ENCODE results near the gene PHYHD1. TPM values are rescaled to one million over a fixed set of nuclear protein-coding genes. Genes with fewer than 3 reads are reported as not detected.

Gene PHYHD1
- total RNA-seq, 1 donor from 2014 or later: 46.5 TPM

DNA sequence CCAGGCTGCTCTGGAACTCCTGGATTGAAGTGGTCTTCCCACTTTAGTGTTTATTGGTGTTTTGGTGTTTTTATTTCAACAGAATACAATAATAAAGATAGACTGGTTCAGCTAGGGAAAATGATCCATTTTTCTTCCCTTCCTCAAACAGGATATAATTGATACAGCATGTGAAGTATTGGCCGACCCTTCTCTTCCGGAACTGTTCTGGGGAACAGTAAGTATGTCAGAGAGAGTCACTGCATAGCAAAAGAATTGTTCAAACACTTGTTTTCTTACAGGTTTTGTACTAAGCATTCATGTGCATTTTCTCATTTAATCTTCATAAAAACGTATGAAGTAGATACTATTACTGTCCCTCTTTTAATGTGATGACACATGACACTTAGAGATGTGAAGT, 58.3 kb downstream of the PHYHD1 start:
- DNase-seq (no peak), ATAC-seq (no peak)
- Histone ChIP-seq H3K27me3 (no peaks in the 10 kb centered on the region), H3K27ac (no peak overlapping the region), H3K4me1 (no peaks in the 10 kb centered on the region), H3K36me3 (peaks cover 97% of the 10 kb centered on the region), H3K9me3 (no peaks in the 10 kb centered on the region), H3K4me3 (no peak overlapping the region)
- intact Hi-C loops (cut with DNase I): no loop called here
- TF ChIP-seq CTCF (IDR thresholded peaks at IDR 0.05): no peak

DNA sequence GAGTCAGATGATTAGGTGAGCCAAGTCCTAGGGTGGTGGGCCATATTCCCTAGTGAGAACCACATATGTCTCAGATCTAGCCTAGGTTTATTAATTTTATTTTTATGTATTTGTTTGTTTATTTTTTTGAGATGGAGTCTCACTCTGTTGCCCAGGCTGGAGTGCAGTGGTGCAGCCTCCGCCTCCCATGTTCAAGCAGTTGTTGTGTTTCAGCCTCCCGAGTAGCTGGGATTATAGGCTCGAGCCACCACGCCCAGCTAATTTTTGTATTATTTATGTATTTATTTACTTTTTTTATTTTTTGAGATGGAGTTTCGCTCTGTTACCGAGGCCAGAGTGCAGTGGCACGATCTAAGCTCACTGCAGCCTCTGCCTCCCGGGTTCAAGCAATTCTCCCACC, 62.8 kb downstream of the PHYHD1 start:
- no peaks in the 10 kb centered on the region for H3K27me3 ChIP-seq
- DNase-seq (no peak), ATAC-seq (no peak)
- TF ChIP-seq CTCF (IDR thresholded peaks at IDR 0.05): no peak
- no peaks in the 10 kb centered on the region for H3K9me3 ChIP-seq
- H3K4me1 ChIP-seq: no peaks in the 10 kb centered on the region
- H3K36me3 ChIP-seq: peaks cover 98% of the 10 kb centered on the region
- no peak overlapping the region for H3K4me3 ChIP-seq
- no peak overlapping the region for H3K27ac ChIP-seq
- intact Hi-C loops (cut with DNase I): no loop called here

GRCh38 chr9:128986671-128987070, 65.9 kb downstream of the PHYHD1 start:
- TF ChIP-seq CTCF (IDR thresholded peaks at IDR 0.05): no peak
- Histone ChIP-seq H3K27ac (no peak overlapping the region), H3K4me1 (no peaks in the 10 kb centered on the region), H3K27me3 (no peaks in the 10 kb centered on the region), H3K4me3 (no peak overlapping the region), H3K36me3 (peaks cover 95% of the 10 kb centered on the region), H3K9me3 (no peaks in the 10 kb centered on the region)
- intact Hi-C loops (cut with DNase I): no loop called here
- ATAC-seq: no peak
- DNase-seq: no peak

DNA sequence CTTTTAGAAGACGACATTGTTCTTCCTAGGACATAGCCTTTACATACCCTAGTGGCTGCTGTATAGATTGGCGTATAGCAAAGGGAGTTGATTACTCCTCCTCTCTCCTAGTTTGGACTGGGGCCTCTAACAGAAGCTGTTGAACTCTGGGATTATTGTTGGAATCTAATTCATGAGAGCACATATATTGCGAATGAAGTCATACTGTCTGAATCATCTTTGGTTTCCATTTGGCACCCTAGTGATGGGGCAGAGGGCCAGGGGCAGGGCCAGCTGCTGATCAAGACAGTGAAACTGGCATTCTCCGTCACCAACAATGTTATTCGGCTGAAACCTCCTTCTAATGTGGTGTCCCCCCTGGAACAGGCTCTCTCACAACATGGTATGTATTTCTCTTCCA, 67.0 kb downstream of the PHYHD1 start:
- DNase-seq (no peak), ATAC-seq (no peak)
- no peaks in the 10 kb centered on the region for H3K9me3 ChIP-seq
- no peak for TF ChIP-seq CTCF (IDR thresholded peaks at IDR 0.05)
- intact Hi-C loops (cut with DNase I): no loop called here
- no peak overlapping the region for H3K27ac ChIP-seq
- H3K4me3 ChIP-seq: no peak overlapping the region
- no peaks in the 10 kb centered on the region for H3K27me3 ChIP-seq
- no peaks in the 10 kb centered on the region for H3K4me1 ChIP-seq
- peaks cover 93% of the 10 kb centered on the region for H3K36me3 ChIP-seq

Other genes starting within 250 kb of the PHYHD1 start
- 227 TPM for gene SET, start 231.8 kb upstream of the PHYHD1 start, total RNA-seq
- 13.4 TPM for gene PKN3, start 218.5 kb upstream of the PHYHD1 start, total RNA-seq
- gene ZDHHC12, start 196.9 kb upstream of the PHYHD1 start, total RNA-seq: 28.2 TPM
- gene ZER1, start 149.1 kb upstream of the PHYHD1 start, total RNA-seq: 32.0 TPM
- 27.1 TPM for gene TBC1D13, start 133.7 kb upstream of the PHYHD1 start, total RNA-seq
- gene ENDOG, start 102.5 kb upstream of the PHYHD1 start, total RNA-seq: 18.6 TPM
- 45.8 TPM for gene SPOUT1, start 91.2 kb upstream of the PHYHD1 start, total RNA-seq
- gene KYAT1, start 39.0 kb upstream of the PHYHD1 start, total RNA-seq: 6.6 TPM
- gene LRRC8A, start 38.8 kb upstream of the PHYHD1 start, total RNA-seq: 68.1 TPM
- 15.5 TPM for gene DOLK, start 26.6 kb downstream of the PHYHD1 start, total RNA-seq
- 49.6 TPM for gene NUP188, start 26.7 kb downstream of the PHYHD1 start, total RNA-seq
- 88.4 TPM for gene SH3GLB2, start 107.3 kb downstream of the PHYHD1 start, total RNA-seq
- gene MIGA2, start 115.6 kb downstream of the PHYHD1 start, total RNA-seq: 20.7 TPM
- gene DOLPP1, start 160.1 kb downstream of the PHYHD1 start, total RNA-seq: 13.2 TPM
- 22.8 TPM for gene CRAT, start 189.8 kb downstream of the PHYHD1 start, total RNA-seq
- gene PTPA, start 190.4 kb downstream of the PHYHD1 start, total RNA-seq: 115 TPM